ENCODE data around the gene BCR.

GRCh38 chr22:23164091-23164490, 16.2 kb upstream of the BCR start:
- TF ChIP-seq SUZ12 (IDR thresholded peaks at IDR 0.05; ENCODE audit: extremely low read depth, insufficient read depth, insufficient read length) (no peak), YY1 (IDR thresholded peaks at IDR 0.05; ENCODE audit: insufficient read depth, insufficient read length) (no peak), ZNF274 (IDR thresholded peaks at IDR 0.05; ENCODE audit: low read depth, low read length) (no peak)

All from NT2/D1 (cell line).